Jurkat, Clone E6-1 (cell line): ENCODE measurements around the gene DNER.

Source experiments
- DNase-seq: peaks from one replicate; pipeline ENCODE4 v3.0.0-alpha.2; 2011; ENCODE audit warnings: low read depth, low spot score
- H3K4me3 ChIP-seq: 2 replicates; pipeline ENCODE4 v1.5.1; 2011; ENCODE audit warnings: mild to moderate bottlenecking, low read length, control low read depth, moderate library complexity

DNER gene

DNA sequence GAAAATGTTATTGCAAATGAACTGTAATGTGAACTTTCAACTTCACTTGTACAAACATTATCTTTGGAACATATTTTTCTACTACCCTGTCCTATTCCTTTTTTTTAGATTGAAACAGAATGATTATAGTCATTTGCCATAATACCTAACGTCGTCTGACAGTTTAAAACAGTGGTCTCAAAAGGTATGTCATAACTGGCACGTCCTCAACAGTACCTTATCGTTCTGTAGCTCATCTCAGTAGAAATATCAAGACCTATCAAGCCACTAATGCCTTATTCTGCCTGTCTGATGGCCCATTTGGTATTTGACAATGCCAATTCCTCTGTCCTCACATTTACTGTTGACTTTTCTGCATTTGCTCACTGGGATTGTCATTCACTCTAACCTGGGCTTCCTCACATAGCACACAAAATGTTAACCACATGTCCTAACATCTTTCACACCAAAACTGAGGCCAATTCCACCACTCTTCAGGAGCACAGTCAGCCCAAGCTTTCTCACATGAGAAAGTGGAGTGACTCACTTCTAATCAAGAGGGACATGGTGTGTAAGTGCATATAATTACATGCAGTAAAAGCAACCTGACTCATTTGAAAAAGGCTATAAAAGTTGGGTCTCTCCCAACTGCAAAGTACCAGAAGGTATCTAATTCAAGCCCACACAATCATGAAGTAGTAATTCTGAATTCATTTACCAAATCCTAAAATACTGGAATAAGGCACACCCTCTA is 34.8 kb downstream of the DNER start:
- DNase-seq, result no peak
- H3K4me3 ChIP-seq, result no peak overlapping the region

DNA sequence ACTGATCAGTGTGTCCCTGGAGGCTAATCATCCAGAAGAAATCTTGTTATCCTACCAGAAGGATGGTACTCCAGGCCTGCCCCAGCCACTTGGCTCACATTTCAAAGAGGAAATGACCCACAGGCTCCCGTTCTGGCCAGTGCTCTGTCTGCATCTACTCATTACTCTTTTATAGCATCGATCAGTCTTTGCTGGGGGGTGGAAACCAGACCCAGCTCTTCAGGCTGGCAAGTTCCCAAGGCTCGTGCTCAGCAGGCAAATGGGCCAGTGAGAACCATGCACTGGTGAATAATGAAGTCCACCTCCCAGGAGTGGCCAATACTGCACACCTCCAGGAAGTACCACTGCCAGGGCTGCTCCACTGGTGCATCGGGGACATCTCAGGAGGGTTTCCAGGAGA is 38.8 kb downstream of the DNER start:
- H3K4me3 ChIP-seq, result no peak overlapping the region
- DNase-seq, result no peak

DNA sequence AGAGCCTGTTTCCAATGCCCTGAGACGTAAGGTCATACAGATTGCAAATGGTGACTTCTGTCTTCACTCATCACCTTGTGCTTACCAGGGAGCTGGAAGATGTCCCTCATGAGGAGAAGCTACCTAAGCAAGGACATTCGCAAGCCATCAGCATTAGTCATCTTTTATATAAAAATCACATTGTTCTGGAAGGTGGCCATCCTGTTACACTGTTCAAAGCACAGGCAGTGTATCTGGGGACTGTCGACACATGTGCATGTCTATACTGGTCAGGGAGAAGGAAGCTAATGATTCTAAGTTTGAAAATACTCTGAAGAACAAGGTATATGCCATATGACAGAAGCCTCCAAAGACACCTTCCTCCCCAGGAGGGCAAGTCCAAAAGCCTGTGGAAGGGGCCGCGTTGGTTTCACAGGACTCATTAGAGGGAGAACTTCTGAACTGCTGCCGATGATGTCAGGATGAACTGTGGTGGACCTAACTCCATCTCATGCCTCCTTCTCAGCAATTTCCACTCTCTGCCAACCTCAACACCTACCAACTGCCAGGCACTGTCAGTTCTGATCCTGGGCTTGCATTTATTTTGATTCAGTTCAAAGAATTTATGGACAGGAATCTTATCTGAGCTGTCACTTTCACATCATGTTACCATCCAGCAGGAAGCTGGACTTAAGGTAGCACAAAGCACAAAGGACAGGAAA is 39.4 kb downstream of the DNER start:
- no peak for DNase-seq

DNA sequence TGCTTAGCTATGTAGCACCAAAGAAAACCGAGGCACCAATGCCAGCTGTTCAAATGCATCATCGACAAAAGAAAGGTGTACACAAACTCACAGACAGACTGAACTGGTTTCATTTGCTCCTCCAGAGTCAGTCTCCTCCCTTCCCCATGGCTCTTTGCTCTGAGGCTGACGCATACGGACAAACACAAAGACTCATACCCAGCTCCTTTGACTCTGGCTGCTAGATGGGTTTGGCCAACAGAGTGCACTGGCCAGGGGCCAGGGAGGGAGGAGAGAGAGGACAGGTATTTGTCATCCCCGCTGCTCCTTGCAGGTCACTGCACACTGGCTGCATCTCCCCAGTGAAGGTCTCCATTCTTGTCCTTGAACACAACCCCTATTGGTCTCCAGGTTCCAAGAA is 40.7 kb downstream of the DNER start:
- DNase-seq, result no peak
- no peak overlapping the region for H3K4me3 ChIP-seq

More for the DNA sequence above, 39.4 kb downstream of the DNER start:
- H3K4me3 ChIP-seq, result no peak overlapping the region

DNA sequence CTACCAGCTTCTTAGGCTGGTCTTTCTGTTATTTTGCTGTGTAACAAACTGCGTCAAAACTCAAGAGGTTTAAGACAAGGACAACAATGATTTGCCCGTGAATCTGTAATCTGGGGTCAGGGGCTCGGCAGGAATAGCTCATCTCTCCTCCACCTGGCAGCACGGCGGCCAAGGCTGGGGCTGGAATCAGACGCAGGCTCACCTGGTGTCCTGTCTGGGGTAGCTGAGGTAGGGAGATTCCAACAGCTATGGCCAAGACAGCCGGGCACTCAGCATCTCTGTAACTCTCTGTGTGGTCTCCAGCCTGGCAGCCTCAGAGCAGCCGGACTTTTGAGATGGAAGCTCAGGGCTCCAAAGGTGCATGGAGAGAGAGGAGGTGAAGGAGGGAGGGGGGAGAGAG is 42.3 kb downstream of the DNER start:
- DNase-seq, result no peak
- H3K4me3 ChIP-seq, result no peak overlapping the region

DNA sequence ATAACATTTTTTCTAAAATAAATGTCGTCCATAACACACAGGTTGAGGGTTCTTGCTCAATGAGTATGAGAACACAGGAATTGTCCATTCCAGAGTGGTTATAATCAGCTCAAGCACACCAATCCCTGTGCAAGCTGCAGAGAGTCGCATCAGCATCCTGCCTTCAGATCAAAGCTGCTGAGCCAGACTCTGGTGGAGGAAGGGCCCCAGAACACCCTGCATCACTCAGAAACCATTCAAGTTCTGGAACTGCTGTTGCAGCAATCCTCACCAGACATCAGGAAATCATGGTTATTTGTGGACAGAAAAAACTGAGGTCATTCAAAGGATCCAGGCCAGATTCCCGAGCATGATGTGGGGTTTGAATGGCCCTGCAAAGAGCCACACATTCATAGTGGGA is 44.5 kb downstream of the DNER start:
- no peak overlapping the region for H3K4me3 ChIP-seq
- no peak for DNase-seq

DNA sequence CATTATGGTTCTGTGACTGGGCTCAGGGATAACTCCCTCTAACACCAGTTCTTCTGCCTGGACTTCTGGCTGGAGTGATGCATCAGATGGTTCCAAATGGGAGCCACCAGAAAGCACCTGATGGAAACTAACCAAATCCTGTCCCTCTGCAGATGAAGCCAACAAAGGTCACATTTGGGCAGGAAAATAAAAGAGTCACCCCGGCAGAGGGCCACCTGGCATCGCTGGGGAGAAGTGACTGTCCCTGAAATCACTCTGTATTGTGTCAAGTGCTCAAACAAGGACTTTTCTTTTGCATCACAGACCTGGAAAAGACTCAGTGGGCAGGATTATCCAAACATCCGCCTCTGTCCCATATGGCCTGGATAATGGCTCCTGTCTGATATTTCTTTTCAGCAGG is 47.5 kb downstream of the DNER start:
- no peak for DNase-seq
- H3K4me3 ChIP-seq, result no peak overlapping the region

DNA sequence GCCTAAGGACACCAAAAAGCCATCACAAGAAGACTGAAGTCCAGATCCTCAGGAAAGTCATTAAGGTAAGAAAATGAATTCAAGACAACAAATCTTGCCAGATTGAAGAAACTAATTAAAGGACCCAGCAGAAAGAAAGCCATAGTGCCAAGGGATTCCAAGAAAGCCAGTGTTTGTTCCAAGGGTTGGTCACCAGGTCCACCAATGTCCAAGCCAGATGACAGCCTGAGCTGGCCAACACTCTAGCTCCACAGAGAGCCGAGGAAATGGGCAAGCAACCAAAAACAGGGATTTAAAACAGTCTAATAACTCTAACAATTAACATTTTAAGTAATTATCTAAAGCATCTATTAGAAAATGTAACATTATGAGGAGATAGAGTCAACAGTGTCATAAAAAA is 49.2 kb downstream of the DNER start:
- no peak overlapping the region for H3K4me3 ChIP-seq
- no peak for DNase-seq

DNA sequence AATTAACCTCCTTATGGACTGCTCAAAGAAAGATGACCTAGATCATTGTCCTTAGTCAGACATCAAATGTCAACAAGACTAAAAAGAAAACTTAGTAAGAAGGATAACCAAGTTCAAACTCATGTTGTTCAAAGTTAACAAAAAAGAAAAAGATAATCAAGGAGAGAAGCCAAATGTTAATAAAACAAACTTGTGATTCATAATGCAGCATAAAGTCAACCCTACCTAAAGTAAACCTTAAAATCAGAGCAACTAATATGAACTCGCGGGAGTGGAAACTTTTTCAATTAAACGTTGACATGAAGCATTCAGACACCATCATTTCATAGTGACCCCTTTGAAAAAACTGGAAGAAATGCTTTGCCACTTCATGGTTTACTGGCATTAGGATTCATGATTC is 52.9 kb downstream of the DNER start:
- H3K4me3 ChIP-seq, result no peak overlapping the region
- no peak for DNase-seq

DNA sequence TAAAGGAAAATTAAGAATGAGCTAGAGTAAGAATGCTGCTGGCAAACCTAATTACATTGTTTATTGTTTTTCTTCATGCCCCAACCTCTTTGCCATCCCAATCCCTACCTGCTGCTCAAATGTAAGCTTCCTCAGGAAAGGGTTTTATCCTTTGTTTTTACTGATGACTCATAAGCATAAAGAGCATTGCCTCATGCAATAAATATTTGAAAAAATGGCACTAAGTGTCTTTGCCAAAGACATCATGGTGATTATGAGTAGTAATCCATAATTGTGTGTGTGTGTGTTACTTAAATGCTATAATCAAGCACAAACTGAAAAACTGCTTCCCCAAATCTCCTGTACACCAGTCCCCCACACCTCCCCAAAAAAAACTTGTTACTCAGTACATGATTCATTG is 53.4 kb downstream of the DNER start:
- DNase-seq, result no peak
- no peak overlapping the region for H3K4me3 ChIP-seq

DNA sequence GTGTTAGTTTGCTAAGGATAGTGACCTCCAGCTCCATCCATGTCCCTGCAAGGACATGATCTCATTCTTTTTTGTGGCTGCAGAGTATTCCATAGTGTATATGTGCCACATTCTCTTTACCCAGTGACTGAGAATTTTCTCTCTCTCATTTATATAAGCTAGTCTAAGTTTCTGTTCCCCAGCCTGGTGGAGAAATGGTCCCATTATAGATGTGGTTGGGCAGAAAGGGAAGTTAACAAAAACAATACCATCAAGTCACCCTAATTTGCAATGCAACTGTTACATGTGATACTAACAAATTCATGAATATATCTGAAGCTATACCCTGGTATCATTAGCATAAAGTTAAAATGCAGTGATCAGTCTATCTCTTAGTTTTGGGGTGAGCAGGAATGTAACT is 54.0 kb downstream of the DNER start:
- H3K4me3 ChIP-seq, result no peak overlapping the region
- no peak for DNase-seq

DNA sequence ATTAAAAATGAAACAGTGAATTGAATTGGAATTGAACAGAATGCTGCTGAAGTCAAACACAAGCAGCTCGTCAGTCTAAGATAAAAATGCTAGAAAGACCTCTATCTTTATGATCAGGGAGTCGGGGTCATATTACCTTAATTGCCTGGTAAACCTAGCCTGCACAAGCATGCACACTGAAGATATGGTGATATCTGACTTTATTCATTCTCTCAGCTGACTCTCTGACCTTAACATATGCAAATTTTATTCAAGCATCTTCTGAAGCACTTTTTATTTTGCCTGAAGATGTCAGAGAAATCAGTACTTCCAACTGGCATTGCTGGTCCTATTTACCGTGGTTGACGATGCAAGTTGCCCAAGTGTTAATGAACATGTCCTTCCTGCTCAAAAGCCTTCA is 56.4 kb downstream of the DNER start:
- DNase-seq, result no peak
- no peak overlapping the region for H3K4me3 ChIP-seq

DNA sequence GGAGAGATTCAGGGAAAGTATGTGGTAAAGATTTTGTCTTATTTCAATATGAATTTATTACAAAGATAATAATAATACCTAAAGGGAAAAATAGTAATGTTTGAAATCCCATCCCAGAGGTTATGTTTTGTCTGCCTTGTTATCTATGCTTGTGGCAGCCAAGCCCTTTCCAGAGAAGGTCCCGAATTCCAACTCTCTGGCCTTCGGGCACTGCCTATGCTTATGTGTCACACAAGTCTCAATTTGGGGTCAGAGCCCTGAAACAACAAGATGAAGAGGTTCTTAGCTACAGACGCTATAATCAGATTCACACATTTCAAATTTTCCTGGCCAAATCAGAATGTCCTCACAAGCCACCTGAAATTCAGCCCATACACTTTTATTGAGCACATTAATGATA is 59.9 kb downstream of the DNER start:
- DNase-seq, result no peak
- H3K4me3 ChIP-seq, result no peak overlapping the region

DNA sequence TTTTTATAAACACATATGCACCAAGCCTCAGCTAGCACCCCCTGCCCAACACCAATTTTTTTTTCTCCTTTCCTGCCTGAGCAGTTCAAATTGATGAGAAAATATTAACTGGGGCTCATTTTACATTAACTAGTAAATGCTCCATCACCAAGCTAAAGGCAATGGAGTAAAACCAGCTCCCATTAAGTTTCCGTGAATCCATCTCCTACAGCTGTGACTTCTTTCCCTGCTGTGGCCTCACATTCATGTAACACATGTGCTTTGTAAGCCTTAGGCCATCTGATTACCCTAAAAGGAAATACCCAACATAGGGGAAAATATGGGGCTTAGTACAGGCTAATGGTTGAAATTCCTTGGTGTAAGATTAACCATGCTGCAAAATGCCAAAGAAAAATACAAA is 60.8 kb downstream of the DNER start:
- DNase-seq, result no peak
- H3K4me3 ChIP-seq, result no peak overlapping the region

DNA sequence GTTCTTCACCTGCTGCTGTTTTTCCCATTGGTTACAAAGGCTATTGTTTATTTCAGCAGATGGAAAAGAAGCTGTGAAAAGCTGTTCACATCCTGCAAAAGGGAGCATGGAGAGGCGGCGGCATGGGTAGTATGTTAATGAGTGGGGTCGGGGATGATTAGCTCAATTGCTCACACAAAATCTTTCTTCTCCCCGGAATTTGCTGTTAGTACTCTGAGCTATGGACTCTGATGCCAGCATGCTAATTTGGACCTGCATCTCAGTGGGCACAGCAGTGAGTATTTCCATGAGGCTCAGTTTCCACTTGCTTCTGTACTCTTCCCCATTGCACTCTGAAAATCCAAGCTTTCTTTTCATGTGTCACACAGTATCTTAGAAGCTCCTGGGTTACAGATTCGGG is 61.6 kb downstream of the DNER start:
- no peak for DNase-seq
- H3K4me3 ChIP-seq, result no peak overlapping the region

DNA sequence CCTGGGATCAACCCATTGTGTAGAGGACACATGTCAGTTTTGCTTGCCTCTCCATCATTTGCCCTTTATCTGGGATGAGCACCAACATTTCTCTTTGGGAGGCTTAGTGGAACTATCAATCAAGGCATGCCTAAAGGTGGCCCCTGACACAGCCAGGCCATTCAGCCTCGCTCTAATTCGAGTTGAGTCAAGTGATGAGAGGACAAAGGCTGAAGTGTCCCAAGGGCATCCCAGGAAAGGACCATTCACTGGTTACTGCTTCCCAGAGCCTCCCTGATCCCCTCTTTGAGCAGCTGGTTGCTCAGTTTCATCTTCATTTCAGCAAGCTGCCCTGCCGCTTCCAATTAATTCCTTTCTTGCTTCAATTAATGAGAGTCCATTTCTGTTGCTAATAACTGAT is 63.5 kb downstream of the DNER start:
- DNase-seq, result no peak
- H3K4me3 ChIP-seq, result no peak overlapping the region

DNA sequence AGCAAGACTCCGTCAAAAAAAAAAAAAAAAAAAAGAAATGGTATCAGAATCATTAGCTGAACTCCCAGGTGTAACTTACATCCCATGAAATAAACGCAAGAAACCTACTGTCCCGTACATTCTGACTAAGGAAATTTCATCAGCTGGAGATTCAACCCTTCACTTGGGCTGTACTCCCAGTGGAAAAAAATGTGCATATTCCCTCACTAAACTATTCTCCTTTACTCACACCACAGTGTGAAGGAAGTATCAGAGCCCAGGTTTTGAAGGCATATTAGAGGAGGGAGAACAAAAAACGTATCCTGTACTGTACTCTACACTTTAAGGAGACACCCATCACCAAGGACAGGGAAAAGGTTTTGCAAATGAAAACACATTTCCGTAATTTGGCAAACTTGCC is 64.3 kb downstream of the DNER start:
- DNase-seq, result no peak
- H3K4me3 ChIP-seq, result no peak overlapping the region

DNA sequence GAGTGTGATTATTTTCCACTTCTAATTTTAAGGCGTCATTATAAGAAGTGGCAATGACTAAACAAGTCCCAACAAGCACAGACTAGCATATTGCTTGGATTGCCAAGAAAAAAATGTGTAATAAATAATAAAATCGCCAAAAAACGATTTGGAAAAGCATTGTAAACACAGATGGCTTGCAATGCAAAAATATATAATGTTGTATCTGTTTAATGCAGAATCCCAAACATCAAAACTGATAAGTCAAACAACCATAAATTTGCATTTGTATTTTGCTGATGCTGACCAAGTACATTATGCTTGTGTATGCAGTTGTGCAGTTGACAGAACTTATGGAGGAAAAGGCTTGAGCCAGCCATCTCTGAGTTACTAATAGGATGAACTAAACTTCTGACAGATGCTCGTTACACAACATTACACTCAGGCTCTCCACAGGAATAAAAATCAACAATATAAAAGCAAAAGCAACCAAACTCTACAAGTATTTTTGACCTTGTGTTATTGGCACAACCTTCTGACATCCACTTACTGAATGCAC is 68.1 kb downstream of the DNER start:
- DNase-seq, result no peak

DNA sequence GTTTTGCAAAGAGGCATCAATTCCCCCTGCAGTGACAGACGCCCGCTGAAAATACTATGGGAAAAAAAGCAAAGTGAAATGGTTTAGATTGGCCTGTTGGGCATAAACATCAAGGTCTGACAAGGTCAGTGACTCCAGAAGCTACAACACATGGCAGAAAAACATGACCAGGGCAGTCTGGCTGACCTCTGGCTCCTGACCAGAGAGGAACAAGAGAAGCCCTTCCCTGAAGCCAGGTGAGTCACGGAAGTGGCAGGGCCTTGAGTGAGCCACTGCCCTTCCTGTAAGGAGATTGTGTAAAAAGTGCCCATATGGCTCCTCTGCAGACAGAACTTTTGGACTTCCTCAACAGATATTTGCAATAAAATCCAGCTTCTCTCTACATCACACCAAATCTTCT is 72.0 kb downstream of the DNER start:
- no peak overlapping the region for H3K4me3 ChIP-seq
- DNase-seq, result no peak

More for the DNA sequence above, 68.1 kb downstream of the DNER start:
- no peak overlapping the region for H3K4me3 ChIP-seq

DNA sequence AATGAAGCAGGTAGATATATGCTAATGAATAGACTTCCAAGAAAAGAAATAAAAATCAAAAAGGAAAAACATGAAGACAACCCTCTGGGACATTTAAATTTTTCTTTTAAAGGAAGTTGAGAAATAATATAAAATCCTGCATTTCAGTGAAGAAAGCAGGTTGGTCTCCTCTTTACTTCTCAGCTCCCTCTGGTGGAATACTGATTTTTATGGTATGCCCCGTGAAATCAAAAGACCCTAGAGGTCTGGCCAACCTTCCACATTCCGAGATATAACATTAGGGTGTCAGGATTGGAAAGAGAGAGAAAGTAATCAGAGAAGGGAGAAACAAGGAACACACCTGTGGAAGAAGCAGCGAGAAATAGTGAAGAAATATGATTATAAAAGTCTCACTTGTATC is 72.7 kb downstream of the DNER start:
- no peak overlapping the region for H3K4me3 ChIP-seq
- no peak for DNase-seq

DNA sequence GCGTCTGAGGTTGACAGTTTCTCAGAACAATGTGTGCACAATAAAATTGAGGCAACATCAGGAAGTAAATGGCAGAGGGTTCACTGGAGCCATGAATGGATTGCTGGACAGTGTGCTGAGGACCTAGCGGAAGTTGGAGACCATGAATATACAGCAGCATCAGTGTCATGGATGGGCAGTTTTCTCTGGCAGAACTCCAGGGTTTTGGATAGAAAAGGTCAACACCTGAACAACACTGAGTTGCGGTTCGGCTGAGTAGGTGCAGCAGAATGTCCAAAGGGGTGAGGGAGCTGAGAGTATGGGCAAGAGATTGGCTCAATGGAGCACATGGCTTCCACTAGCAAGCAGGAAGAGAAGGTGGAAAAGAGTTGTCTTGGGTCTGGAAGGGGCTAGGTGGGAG is 73.7 kb downstream of the DNER start:
- DNase-seq, result no peak
- no peak overlapping the region for H3K4me3 ChIP-seq
